Stromal cell of bone marrow (primary cell): ENCODE results near the gene SERAC1.

ENCODE experiments used
- DNase-seq: peaks from one replicate; pipeline ENCODE4 v3.0.0-alpha.2; 2012; ENCODE audit warnings: low read depth

Gene SERAC1

GRCh38 chr6:158122048-158122447 lies 46.0 kb downstream of the SERAC1 start:
- no peak for DNase-seq

- no peak for DNase-seq
Measured at GRCh38 chr6:158121335-158121734, 46.7 kb downstream of the SERAC1 start.

DNA sequence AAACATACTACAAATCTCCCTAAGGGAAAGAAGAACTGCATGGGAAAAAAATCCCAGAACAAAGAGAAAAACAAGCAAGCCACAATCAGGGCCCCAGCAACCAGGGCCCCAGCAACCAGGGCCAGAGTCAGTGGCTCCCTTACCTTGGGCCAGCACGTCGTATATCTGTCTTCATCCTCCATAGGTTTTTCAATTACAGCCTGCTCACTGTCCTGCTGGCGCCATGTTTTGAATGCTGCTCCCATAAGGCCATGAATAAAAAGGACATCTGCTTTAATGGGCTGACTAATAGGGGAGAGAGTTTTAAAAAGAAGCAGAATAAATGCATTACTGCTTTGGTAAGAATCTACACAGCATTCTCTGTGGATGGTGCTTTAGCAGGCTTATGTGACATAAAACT lies 49.2 kb downstream of the SERAC1 start:
- no peak for DNase-seq

DNA sequence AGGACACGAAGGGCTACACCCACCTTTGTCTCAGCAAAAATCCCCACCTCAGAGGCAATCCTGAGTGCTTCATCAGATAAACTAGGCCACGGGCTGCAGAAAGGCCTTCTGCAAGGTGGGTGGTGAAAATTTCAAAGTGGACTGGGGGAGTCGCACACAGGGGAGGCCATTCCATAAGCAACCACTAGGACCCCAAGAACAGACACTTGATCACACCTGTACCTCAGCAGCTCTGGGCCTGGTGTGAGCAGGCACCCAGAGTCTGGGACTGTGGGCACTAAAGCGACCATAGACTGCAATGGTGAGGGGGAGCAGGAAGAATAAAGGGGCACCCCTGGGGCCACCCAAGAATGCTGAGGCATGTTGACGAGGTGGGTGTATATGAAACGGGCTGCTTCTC lies 52.6 kb downstream of the SERAC1 start:
- DNase-seq: no peak

DNA sequence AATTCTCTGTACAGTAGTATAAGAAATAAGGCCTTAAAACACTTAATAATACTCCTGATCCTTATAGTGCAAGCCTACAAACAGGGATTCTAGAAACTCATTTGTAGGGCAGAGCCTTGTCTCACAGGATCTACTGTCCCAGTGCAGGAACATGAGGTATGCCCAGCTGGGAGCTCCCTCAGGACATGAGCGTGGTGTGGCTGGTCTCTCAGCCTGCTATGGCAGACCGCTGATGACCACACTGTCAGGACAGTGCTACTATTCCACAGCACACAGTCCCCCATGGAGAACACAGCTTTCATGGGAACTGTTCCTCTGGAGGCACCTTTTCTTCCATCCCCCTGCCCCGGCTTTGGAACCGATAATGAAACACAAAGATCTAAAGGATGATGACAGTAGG lies 53.0 kb downstream of the SERAC1 start:
- DNase-seq: no peak

GRCh38 chr6:158113802-158114201 lies 54.3 kb downstream of the SERAC1 start:
- no peak for DNase-seq

- no peak for DNase-seq
Measured at GRCh38 chr6:158111987-158112386, 56.1 kb downstream of the SERAC1 start.

DNA sequence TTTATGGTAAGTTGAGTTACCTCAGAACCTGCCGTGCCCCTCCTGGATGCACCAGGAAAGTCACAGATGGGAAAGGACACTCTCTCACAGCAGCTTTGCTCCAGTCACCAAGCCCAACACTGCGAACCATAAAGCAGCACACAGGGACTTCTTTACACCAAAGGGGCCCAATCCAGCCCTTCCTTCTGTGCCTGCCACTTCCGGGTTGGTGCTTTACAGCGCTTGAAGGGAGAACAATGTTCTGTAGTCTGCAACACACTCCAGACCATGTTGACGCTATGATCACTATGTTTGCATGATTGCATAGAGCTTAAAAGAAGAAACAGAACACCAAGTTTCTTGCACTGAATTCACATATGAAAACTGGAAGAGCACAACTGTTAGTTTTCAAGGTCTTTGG lies 57.1 kb downstream of the SERAC1 start:
- DNase-seq: no peak

- DNase-seq: peak; percentile 5
Measured at GRCh38 chr6:158109748-158110147, 58.3 kb downstream of the SERAC1 start.

DNA sequence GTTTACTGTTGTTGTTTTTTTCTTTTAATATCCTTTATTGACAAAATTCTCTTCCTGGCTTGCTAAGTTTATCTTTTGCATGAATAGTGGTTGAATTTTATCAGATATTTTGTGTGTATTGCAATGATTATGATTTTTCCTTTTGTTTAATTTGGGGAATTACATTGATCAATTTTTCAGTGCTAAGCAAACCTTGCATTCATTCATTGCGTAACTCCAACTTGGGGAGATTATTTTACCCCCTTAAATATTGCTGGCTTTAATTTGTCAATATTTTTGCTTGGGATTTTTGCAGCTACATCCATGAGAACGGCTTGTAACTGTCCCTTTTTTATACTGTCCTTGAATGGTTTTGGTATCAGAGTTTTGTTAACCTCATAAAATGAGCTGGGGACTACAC lies 63.4 kb downstream of the SERAC1 start:
- DNase-seq: no peak

GRCh38 chr6:158103228-158103627 lies 64.8 kb downstream of the SERAC1 start:
- no peak for DNase-seq

DNA sequence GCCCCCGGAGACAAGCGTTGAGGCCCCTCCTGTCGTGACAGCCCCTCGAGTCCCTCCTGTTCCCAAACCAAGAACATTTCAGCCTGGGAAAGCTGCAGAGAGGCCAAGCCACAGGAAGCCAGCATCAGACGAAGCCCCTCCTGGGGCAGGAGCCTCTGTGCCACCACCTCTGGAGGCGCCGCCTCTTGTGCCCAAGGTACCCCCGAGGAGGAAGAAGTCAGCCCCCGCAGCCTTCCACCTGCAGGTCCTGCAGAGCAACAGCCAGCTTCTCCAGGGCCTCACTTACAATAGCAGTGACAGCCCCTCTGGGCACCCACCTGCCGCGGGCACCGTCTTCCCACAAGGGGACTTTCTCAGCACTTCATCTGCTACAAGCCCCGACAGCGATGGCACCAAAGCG lies 72.4 kb downstream of the SERAC1 start:
- DNase-seq: no peak

DNA sequence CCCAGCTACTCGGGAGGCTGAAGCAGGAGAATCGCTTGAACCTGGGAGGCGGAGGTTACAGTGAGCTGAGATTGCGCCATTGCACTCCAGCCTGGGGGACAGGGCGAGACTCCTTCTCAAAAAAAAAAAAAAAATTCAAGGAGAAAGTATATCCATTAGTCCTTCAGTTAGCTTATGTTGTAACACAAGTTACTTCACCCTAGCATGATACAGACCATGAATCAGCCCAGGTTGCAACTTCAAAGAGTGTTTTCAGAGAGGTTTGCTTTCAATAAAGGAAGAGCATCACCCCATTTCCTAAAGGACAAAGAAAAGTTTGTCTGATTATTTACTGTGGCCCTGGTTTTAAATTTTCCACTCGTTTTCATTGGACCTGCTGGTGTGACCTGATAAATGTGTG lies 73.0 kb downstream of the SERAC1 start:
- no peak for DNase-seq

GRCh38 chr6:158092806-158093205 lies 75.3 kb downstream of the SERAC1 start:
- DNase-seq: no peak

DNA sequence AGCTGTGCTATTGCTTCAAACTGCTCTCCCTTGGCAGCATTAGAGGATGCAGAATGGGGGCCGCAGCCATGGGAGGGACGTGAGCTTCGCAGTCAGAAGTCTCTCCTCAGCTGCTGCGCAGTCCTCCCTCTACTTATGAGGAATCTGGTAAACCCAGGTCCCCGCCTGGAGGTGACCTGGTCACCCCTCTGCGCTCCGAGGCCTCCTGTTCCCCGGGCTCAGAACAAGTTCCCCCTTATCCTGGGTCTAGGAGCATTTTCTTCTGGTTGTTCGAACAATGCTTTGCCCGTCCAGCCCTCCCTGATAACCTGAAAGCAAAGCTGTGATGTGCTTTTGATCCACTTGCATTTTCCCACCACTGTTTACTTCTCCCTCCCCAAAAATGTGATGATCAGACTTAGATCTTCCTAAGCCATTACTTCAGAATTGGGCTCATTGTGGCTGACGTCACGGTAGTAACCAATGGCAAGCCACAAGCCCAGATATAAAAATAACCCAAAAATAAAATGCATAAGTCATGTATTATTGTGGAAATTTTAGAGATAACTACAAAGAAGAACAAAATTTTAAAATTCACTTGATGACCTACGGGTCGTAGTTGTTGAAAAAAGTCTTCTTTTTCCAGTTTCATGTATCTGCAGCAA lies 80.7 kb downstream of the SERAC1 start:
- DNase-seq: no peak

DNA sequence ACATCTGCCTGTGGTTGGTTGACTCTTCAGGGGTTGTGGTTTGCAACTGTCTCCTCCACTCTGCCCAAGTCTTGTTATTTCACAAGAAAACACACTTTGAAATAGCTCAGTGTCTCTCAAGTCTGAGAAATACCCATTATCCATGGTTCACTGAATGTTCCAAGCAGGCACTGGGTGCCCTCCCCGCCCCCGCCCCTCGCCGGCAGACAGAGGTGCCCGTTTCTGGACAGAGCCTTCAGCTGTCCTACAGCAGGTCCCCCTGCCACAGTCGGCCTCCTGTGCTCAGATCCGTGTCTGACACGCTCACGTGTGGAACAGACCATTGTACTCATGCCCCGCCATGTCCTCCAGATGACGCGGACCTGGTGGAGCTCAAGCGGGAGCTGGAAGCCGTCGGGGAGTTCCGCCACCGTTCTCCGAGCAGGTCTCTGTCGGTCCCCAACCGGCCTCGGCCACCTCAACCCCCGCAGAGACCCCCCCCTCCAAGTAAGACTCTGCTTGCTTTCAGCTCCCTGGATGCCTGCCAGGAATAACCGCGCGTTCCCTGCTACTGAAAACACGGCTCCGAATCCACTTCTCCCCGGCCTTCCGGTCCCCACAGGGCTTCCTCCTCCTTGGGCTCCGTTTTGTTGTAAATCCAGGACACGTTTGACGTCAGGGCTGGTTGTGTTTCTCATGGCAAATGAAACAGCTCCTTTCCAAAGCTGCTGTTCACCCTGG lies 81.4 kb downstream of the SERAC1 start:
- DNase-seq: no peak

- no peak for DNase-seq
Measured at GRCh38 chr6:158086054-158086503, 82.0 kb downstream of the SERAC1 start.

GRCh38 chr6:158085261-158086053 lies 82.6 kb downstream of the SERAC1 start:
- no peak for DNase-seq

DNA sequence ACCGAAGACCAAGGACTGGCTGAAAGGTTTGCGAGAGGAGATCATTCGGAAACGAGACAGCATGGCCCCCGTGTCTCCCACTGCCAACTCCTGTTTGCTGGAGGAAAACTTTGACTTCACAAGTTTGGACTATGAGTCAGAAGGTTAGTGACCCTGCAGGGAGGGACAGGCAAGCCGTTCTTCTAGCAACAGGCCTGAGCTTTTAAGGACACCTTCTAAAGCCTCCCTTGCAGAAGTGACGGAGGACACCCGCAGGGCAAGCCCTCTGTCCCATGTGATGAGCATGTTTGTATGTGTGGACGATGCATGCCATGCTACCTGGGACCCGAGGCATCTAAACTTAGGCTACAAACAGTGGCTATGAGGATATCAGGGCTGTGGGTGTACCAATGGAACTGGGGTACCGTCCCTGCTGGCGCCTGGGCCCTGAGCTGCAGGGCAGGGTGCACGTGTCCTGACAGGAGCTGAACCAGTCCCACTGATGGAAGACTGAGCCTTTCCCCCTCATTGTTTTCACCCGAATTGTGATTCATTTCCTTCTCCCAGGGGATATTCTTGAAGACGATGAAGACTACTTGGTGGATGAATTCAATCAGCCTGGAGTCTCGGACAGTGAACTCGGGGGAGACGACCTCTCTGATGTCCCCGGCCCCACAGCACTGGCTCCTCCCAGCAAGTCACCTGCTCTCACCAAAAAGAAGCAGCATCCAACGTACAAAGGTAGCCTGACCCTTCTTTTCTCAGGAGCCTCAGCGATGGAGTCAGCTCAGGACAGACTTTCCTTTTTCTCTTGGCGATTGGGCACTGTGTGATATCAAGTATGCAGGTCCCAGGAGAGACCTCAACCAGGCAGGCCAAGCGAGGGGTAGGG lies 84.4 kb downstream of the SERAC1 start:
- no peak for DNase-seq

GRCh38 chr6:158081657-158081935 lies 86.5 kb downstream of the SERAC1 start:
- DNase-seq: no peak

DNA sequence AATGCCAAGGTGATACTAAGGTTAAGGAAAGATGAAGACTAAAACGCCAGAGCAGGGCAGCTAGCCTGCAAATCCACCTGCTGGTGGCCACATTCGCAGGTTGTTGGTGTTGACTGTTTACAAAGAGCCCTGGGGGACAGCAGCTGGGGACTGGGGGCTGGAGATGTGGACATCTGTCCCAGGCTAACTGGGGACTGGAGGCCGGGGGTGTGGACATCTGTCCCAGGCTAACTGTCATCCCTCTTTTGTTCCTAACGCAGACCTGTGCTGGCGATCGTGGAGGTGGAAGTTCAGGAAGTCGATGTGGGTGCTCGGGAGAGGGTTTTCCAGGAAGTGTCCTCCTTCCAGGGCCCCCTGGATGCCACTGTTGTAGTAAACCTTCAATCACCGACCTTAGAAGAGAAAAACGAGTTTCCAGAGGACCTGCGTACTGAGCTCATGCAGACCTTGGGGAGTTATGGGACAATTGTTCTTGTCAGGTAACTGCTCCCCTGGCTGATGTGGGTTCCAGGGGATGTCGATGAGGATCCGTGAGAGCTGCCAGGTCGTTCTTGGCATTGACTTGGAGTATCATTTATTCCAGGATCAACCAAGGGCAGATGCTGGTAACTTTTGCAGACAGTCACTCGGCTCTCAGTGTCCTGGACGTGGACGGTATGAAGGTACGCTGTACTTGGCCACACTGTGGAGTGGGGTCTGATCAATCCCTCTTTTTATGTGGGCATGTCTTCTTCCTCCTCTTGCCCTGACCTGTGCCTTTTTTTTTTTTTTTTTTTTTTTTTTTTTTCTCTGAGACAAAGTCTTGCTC lies 87.0 kb downstream of the SERAC1 start:
- no peak for DNase-seq

DNA sequence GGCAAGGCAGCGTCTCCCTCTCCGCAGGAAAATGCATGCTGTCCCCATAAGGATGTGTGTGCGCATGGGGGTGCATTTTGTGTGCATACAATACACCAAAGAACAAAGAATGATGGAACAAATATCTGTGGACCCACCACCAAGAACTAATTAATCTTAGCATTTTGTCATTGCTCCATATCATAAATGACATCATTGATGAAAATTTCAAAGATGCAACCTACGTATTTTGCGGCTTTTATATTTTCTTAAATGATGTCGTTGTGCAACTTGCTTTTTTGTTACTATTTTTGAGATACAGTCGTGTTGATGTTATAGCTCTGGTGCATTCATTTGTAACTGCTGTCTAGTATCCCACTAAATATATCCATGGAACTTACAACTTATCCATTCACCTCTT lies 89.7 kb downstream of the SERAC1 start:
- DNase-seq: no peak
